NCI-H2196 treated with DMSO at 0.1 percent for 48 hours (cell line): ENCODE data around the gene CISD2.
"Not testable (repeated sequence)": the region's sequence is repeated elsewhere in the genome, so short reads cannot be mapped to it uniquely, and the experiment has no call there.

Source experiments
- DNase-seq: peaks from one replicate; lab custom pipeline; 2025; ENCODE audit not compliant: unreplicated experiment; lab: John Stamatoyannopoulos, UW

The CISD2 gene

DNA sequence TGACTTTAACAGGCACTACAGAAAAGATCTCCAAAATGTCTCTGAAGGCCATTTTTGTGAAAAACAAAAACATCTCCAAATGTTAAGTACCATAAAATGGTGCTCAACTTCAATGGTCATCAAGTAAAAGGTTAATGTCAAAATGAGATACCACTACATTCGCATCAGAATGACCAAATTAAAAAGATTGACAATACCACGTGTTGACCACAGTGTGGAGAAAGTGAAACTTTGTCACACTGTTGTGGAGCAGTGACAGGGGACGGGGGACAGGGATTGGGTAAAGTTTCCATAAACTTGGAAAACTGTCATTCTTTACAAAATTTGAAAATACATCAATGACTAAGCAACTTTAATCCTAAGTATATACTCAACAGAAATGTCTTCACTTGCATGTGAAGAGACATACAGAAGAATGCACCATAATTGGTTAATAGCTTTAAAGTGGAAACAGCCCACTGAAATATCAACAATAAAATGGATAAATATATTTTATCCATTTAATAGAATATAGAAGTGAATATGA lies 19.1 kb upstream of the CISD2 start:
- no peak for DNase-seq

DNA sequence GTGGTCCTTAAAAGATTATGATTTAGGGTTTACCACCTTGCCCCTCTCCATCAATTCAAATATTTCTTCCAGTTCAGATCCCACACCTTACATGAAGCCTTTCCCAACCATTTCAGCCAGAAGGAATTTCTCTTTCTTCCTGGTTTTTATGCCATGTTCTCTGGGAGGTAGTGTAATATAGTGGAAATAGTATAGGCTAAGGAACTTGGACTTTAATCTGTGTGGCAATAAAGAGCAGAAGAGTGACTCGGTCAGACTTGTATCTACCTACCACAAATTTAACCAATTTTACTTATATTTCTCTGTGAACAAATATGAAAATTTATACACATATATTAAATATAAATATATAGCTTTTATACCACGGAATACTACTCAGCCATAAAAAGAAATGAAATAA lies 18.4 kb upstream of the CISD2 start:
- DNase-seq, result no peak

DNA sequence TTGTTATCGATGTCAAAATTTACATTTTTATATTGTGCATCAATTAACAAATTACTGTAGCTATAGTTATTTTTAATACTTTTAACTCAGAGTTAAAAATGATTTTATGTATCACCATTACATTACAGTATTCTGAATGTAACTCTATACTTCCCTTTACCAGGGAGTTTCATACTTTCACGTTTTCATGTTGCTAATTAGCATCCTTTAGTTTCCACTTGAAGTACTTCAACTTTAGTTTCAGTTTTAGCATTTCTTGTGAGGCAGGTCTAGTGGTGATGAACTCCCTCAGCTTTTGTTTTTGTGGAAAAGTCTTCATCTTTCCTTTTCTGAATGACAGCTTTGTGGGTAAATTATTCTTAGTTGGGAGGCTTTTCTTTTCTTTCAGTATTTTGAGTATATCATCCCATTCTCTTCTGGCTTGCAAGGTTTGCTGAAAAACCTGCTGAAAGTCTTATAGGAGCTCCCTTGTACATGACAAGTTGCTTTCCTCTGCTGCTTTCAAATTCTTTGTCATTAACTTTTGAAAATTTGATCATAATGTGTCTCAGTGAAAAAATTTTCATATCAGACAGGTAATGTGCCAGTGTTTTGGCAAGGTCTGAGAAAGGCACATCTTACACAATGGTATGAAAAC lies 9.8 kb upstream of the CISD2 start:
- DNase-seq, result no peak

DNA sequence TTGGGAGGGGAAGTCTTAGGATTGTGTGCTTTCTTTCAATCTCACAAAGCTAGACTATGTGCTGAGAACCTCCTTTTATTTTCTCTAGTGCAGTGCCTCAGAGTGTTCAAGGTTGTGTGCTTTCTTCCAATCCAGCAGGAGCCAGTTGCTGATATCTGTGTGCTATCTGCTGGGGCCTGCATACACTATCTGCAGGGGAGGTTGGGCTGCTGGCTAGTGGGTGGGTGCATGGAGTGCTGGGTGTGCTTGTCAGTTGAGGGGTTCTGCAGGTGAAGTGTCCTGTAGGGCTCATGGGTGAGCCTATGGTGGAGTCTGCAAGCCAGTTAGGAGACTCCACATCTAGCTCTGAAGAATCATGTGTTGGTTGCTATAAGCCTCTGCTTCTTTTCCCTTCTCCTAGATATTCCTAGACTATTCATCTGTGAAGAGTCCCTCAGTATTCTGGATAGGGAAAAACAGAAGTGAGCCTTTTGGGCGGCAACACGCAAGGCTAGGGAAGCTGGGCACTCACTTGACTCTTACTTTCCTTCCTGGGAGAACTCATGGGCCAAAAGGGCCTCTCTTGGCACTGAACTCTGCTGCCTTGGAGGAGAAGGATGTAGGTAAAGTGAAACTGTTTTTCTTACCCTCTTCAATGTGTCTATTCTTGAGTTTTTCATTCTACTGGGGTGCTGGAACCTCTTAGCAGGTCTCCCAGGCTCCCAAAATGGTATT lies 8.0 kb upstream of the CISD2 start:
- DNase-seq, result no peak

DNA sequence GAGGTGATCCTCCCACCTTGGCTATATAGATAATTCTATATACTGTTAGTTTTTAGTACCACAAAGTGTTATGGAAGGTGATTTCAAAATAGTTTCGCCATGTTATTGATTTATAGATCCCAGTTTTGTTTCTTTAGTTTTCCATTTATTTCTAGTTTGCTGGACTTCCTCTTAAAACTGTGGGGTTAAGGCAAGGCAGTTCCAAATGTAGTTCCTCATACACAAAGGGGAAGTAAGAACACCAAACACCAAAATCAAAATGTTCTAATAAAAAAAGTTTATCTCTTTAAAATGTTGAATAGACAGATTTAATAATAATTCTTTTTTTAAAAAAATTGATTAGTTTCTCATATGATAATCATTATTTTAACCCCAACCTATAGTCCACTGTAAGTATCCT lies 6.8 kb upstream of the CISD2 start:
- no peak for DNase-seq

DNA sequence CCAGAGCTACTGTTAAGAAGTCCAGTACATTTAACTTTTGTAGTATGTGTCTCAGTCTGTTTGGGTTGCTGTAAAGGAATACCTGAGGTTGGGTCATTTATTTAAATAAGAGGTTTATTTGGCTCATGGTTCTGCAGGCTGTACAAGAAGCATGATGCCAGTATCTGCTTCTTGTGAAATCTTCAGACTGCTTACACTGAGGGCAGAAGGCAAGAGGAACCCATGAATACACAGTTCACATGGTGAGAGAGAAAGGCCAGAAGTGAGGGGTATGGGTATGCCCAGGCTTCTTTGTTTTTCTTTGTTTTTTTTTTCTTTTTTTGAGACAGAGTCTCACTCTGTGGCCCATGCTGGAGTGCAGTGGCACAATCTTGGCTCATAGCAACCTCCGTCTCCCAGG lies 6.0 kb upstream of the CISD2 start:
- no peak for DNase-seq

DNA sequence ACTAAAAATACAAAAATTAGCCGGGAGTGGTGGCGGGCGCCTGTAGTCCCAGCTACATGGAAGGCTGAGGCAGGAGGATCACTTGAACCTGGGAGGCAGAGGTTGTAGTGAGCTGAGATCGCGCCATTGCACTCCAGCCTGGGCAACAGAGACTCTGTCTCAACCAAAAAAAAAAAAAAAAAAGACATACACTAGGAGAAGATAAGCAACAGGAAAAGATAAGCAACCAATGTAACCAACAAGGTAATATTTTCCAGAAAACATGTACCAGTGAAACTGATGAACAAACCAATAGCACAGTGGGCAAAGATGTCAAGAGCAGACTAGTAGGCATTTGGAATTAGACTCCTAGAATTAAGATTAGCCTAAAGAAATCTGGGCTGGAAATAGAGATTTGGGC lies 3.5 kb upstream of the CISD2 start:
- DNase-seq, result not testable (repeated sequence)

DNA sequence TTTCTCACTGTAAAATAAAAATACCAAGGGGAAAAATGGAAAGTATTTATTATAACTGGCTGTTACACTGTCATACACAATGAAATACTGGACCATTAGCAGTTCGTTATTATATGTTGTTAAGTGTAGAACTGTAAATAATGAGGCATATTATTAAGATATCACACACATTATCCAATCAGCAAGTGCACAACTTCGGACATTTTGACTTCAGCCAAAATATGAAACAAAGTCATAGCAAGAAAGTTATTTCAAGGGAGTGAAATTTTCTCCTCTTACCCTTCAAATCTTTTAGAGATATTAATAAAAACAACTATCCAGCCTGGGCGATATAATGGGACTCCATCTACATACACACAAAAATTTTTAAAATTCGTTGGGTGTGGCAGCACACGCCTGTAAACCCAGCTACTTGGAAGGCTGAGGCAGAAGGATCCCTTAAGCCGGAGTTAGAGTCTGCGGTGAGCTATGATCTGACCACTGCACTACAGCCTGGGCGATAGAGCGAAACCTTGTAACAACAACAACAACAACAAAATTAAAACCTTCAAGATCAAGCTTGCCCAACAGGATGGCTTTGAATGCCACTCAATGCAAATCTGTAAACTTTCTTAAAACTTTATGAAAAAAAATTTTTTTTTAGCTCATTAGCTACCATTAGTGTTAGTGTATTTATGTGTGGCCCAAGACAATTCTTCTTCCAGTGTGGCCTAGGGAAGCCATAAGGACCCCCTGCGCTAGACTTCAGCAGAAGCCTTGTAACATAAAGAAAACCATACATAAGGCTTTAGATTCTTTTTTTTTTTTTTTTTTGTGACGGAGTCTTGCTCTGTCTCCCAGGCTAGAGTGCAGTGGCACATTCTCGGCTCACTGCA lies 1.3 kb upstream of the CISD2 start:
- no peak for DNase-seq

DNA sequence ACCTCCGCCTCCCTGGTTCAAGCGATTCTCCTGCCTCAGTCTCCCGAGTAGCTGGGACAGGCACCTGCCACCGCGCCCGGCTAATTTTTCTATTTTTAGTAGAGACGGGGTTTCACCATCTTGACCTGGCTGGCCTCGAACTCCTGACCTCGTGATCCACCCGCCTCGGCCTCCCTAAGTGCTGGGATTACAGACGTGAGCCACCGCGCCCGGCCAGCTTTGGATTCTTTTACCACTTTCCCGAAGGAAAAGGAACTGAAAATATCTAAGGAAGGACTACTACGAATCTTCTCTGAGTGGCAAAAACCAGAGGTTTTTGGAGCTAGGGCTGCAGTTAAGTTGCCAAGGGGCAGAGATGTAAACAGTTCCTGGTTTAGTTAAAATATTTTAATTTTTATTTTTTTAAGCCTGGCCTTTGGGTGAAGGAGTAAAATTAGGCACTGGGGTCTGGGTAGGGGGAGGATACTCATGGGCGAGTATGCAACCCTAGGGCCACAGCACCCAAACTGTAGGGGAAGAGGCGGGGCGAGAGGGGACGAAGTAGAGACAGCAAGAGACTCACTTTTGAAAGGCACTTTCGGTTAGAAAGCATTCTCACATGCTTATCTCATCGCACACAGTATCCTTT lies 525 bp upstream of the CISD2 start:
- no peak for DNase-seq

DNA sequence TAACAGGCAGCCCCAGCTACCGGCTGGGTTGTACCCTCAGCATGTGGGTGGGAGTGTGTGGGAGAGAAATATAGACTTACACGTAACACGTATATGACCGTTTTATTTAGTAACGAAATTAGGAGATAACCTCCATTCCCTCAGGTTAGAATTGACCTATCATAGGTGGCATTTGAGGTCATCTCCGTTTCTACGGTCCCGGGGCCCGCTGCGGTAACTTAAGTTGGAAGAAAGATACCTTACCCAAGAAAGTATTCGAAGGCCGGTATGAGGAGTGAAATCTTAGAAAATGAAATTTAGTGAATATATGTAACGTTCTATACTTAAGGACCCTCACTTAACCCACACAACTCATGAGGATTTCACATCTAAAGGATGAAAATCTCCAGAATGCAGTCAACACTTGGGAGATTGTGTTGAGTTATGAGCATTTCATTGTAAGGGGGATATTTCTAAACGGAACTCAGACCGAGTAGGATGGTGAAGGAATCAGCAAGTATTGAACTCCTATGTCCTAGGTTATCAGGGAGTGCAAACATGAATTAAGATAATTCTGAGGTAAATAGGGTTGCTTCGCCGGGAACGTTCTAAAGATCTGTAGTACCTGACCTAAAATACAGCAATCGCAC lies 891 bp downstream of the CISD2 start:
- DNase-seq, result no peak

DNA sequence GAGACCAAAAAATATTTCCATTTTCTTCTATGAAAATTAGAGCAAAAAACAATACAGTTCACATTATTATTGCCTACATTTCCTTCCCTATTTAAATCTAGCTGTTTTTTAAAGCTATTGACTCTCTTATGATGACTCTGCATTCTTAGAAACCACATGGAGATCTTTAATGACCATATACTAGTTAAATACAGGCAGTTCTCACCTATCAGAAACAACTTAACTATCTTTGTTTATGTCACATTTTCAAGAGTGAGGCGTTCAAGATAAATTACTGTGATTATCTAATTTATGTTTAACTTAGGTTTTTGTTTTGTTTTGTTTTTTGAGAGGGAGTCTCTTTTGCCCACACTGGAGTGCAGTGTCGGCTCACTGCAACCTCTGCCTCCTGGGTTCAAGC lies 3.0 kb downstream of the CISD2 start:
- no peak for DNase-seq

DNA sequence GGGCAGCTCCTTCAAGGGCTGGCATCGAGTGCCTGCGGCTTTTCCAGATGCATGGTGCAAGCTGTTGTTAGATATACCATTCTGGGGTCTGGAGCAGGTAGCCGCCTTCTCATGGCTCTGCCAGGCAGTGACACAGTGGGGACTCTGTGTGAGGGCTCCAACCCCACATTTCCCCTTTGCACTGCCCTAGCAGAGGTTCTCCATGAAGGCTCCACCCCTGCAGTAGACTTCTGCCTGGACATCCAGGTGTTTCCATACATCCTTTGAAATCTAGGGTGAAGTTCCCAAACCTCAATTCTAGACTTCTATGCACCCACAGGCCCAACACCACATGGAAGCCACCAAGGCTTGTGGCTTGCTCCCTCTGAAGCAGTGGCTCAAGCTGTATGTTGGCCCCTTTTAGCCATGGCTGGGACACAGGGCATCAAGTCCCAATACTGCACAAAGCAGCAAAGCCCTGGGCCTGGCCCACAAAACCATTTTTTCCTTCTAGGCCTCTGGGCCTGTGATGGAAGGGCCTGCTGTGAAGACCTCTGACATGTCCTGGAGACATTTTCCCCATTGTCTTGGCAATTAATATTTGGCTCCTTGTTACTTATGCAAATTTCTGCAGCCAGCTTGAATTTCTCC lies 8.8 kb downstream of the CISD2 start:
- not testable (repeated sequence) for DNase-seq

DNA sequence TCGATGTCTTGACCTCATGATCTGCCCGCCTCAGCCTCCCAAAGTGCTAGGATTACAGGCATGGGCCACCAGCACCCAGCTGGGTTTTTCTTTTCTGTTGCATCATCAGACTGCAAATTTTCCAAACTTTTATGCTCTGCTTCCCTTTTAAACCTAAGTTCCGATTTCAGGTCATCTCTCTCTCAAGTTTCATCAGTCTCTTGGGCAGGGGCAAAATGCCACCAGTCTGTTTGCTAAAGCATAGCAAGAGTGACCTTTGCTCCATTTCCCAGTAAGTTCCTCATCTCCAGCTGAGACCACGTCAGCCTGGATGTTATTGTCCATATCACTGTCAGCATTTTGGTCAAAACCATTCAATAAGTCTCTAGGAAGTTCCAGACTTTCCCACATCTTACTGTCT lies 9.6 kb downstream of the CISD2 start:
- DNase-seq, result not testable (repeated sequence)

DNA sequence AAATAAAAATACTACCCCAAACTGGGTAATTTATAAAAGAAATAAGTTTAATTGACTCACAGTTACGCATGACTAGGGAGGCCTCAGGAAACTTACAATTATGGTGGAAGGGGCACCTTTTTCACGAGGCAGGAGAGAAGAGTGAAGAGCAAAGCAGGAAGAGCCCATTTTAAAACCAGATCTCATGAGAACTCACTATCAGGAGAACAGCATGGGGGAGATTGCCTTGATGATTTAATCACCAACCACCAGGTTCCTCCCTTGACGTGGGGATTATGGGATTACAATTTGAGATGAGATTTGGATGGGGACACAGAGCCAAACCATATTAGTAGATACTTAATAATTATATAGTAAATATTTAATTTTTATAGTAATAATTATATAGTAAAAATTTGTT lies 10.1 kb downstream of the CISD2 start:
- DNase-seq, result no peak

DNA sequence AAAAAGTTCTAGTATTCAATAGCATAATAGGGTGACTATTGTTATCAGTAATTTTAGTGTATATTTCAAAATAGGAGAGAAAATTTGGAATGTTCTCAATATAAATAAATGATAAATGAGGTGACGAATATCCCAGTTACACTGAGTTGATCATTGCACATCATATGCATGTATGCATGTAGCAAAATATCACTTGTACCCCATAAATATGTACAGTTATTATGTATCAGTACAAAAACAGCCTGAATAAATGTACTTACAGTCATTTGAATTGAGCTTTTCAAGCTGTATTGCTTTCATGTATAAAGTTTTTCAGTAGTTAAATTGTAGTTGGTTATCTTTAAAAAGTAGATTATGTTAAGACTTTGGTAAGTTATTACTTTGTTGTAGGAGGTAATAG lies 12.6 kb downstream of the CISD2 start:
- no peak for DNase-seq

DNA sequence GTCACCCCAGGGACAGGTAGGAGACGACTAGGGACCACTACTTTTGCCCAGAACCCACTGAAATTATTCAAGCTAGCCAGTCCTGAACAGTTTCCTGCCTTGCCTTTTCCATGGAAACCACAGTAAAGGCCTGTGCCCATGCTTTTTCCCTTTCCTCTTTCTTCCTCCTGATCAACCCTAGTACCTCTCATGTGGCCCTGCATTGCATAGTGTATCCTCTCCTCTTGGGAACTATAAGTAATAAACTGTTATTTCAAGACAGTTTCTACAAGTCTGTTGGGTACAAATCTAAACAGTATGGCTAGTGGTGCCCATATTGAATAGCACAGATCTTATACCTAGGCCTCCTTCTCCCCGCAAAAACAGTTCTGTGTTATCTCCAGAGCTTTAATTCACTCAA lies 14.5 kb downstream of the CISD2 start:
- no peak for DNase-seq

DNA sequence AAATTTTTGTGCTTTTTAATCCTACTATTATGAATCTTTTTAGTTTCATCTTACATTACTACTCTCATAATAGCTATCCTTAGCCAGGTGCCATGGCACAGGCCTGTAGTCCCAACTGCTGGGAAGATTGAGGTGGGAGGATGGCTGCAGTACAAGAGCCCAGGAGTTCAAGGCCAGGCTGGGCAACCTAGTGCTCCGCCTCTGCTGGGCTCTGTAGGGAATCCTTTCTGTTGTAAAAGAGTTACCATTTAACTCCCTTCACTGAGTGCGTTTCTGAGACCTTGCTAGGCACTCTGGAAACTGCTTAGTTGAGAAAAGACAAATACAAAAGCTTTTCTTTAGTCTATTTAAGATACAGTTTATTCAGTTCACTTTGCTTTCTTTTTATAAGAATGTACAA lies 19.8 kb downstream of the CISD2 start:
- not testable (repeated sequence) for DNase-seq

DNA sequence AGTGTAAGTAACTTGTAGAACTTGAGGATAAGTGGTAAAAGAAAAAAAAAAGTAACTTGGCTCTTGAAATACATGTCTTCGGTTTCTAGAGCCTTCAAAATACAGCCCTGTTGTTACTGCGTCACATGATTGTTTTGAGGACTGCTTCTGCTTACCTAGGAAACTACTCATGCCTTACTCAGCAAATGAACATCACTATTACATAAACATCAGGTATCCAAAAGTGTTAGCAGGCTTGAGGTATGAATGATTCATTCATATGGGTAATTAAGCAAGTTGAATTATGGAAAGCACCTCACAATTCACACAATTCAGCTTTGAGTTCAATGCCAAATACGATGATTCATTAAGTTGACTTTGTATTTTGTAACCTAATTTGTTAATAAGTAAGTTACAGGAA lies 21.1 kb downstream of the CISD2 start:
- peak; percentile 17 for DNase-seq

DNA sequence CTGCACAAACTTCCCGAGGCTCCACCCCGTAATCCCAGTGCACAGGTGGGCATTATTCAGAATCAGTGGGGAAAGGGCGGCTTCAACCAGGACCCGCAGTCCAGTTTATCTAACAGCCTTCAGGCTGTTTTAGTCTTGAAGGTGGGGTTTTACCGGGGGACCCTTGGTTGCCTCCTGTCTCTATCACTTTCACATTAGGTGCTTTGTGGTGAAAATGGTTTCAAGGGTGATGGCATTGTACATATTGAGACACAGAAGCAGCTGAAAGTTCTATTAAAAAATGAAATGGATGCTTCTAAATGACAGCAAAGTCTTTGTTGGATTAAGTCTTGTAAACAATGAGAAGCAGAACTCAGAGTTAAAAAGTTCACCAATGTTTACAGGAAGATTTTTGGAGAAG lies 27.8 kb downstream of the CISD2 start:
- DNase-seq, result not testable (repeated sequence)

DNA sequence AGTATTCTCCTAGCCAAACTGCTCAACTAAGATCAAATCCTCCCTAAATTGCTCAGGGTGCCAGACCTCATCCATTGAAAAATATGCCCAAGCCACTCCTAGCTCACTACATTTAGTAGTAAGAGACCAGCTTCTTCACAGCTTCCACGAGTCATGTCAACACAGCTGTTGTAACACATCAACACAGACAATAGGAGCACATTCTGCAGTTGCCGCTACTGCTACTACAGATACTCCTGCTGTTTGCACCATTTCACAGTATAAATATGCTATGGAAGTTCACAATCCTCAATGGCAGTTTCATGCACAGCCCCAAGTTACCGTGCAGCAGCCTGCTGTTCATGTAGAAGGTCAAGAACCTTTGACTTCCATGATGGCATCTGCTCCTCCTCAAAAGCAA lies 28.8 kb downstream of the CISD2 start:
- DNase-seq, result not testable (repeated sequence)
